ENCODE results near the gene KATNAL1.

KATNAL1 gene

GRCh38 chr13:30332456-30333143 lies 25.2 kb upstream of the KATNAL1 start:
- DNase-seq (ENCODE audit: low read depth) = no peak
- no peak overlapping the region for H3K4me3 ChIP-seq (ENCODE audit: low read length)
- TF ChIP-seq CTCF (conservative IDR thresholded peaks at IDR 0.05; ENCODE audit: low read depth, low read length) = no peak

- DNase-seq (ENCODE audit: low read depth) = no peak
- no peak for TF ChIP-seq CTCF (conservative IDR thresholded peaks at IDR 0.05; ENCODE audit: low read depth, low read length)
- no peak overlapping the region for H3K4me3 ChIP-seq (ENCODE audit: low read length)
Measured at GRCh38 chr13:30331331-30331771, 24.0 kb upstream of the KATNAL1 start.

GRCh38 chr13:30329009-30329585 lies 21.7 kb upstream of the KATNAL1 start:
- no peak for DNase-seq (ENCODE audit: low read depth)
- no peak for TF ChIP-seq CTCF (conservative IDR thresholded peaks at IDR 0.05; ENCODE audit: low read depth, low read length)
- no peak overlapping the region for H3K4me3 ChIP-seq (ENCODE audit: low read length)

GRCh38 chr13:30325668-30326067 lies 18.3 kb upstream of the KATNAL1 start:
- no peak for TF ChIP-seq CTCF (conservative IDR thresholded peaks at IDR 0.05; ENCODE audit: low read depth, low read length)
- no peak for DNase-seq (ENCODE audit: low read depth)
- no peak overlapping the region for H3K4me3 ChIP-seq (ENCODE audit: low read length)

GRCh38 chr13:30323524-30323923 lies 16.2 kb upstream of the KATNAL1 start:
- H3K4me3 ChIP-seq (ENCODE audit: low read length) = no peak overlapping the region
- no peak for DNase-seq (ENCODE audit: low read depth)
- TF ChIP-seq CTCF (conservative IDR thresholded peaks at IDR 0.05; ENCODE audit: low read depth, low read length) = no peak

GRCh38 chr13:30322428-30322827 lies 15.1 kb upstream of the KATNAL1 start:
- H3K4me3 ChIP-seq (ENCODE audit: low read length) = no peak overlapping the region
- TF ChIP-seq CTCF (conservative IDR thresholded peaks at IDR 0.05; ENCODE audit: low read depth, low read length) = no peak
- no peak for DNase-seq (ENCODE audit: low read depth)

GRCh38 chr13:30321256-30321655 lies 13.9 kb upstream of the KATNAL1 start:
- H3K4me3 ChIP-seq (ENCODE audit: low read length) = no peak overlapping the region
- no peak for TF ChIP-seq CTCF (conservative IDR thresholded peaks at IDR 0.05; ENCODE audit: low read depth, low read length)
- no peak for DNase-seq (ENCODE audit: low read depth)
